ENCODE measurements around the gene PEX5L. TPM values are rescaled to one million over a fixed set of nuclear protein-coding genes. Genes with fewer than 3 reads are reported as not detected.
A peak's percentile ranks its signal among the peaks of the same experiment; 100 is the strongest.

PEX5L gene
- total and polyA plus RNA-seq, 2 experiments from 2014 or later: 6.3 to 7.0 TPM

DNA sequence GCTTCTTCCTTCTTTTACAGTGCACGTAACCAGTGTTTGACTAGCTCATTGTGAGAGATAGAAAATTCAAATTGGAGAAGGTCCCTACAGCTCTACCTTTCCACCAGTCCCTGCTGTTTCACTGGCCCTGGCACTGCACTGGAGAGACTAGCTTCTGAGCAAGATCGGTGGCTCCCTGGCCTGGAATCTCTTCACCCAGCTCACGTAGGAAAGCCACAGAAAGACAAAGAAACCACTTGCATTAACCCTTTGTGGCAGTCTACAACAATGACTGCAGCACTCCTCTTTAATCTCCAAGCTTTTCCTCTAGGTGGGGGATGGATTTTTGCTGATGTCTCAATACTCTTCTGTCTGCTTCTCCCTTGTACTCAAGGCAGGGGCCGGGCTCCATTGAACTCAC is 155.9 kb downstream of the PEX5L start:
- peak overlapping the region; percentile 34; the same call in 1 of the 2 replicates for H3K4me2 ChIP-seq
- no peaks in the 10 kb centered on the region for H3K9me2 ChIP-seq (ENCODE audit: insufficient read depth)
- H3K4me1 Mint-ChIP-seq: peaks cover 32% of the 10 kb centered on the region
- H3K27me3 ChIP-seq (ENCODE audit: insufficient read depth): no peaks in the 10 kb centered on the region
- H3K4me3 ChIP-seq: no peak overlapping the region
- TF ChIP-seq POLR2AphosphoS5 (IDR thresholded peaks at IDR 0.05; ENCODE audit: low read depth) (no peak), STAT1 (IDR thresholded peaks at IDR 0.05; ENCODE audit: unreplicated experiment) (no peak), NANOG (IDR thresholded peaks at IDR 0.05; ENCODE audit: borderline replicate concordance) (no peak), EZH2 (IDR thresholded peaks at IDR 0.05; ENCODE audit: low read depth, unreplicated experiment) (no peak), EZH2phosphoT487 (IDR thresholded peaks at IDR 0.05; ENCODE audit: unreplicated experiment) (no peak), JUNB (IDR thresholded peaks at IDR 0.05; ENCODE audit: unreplicated experiment) (no peak)
- TF ChIP-seq, protein P1, sequence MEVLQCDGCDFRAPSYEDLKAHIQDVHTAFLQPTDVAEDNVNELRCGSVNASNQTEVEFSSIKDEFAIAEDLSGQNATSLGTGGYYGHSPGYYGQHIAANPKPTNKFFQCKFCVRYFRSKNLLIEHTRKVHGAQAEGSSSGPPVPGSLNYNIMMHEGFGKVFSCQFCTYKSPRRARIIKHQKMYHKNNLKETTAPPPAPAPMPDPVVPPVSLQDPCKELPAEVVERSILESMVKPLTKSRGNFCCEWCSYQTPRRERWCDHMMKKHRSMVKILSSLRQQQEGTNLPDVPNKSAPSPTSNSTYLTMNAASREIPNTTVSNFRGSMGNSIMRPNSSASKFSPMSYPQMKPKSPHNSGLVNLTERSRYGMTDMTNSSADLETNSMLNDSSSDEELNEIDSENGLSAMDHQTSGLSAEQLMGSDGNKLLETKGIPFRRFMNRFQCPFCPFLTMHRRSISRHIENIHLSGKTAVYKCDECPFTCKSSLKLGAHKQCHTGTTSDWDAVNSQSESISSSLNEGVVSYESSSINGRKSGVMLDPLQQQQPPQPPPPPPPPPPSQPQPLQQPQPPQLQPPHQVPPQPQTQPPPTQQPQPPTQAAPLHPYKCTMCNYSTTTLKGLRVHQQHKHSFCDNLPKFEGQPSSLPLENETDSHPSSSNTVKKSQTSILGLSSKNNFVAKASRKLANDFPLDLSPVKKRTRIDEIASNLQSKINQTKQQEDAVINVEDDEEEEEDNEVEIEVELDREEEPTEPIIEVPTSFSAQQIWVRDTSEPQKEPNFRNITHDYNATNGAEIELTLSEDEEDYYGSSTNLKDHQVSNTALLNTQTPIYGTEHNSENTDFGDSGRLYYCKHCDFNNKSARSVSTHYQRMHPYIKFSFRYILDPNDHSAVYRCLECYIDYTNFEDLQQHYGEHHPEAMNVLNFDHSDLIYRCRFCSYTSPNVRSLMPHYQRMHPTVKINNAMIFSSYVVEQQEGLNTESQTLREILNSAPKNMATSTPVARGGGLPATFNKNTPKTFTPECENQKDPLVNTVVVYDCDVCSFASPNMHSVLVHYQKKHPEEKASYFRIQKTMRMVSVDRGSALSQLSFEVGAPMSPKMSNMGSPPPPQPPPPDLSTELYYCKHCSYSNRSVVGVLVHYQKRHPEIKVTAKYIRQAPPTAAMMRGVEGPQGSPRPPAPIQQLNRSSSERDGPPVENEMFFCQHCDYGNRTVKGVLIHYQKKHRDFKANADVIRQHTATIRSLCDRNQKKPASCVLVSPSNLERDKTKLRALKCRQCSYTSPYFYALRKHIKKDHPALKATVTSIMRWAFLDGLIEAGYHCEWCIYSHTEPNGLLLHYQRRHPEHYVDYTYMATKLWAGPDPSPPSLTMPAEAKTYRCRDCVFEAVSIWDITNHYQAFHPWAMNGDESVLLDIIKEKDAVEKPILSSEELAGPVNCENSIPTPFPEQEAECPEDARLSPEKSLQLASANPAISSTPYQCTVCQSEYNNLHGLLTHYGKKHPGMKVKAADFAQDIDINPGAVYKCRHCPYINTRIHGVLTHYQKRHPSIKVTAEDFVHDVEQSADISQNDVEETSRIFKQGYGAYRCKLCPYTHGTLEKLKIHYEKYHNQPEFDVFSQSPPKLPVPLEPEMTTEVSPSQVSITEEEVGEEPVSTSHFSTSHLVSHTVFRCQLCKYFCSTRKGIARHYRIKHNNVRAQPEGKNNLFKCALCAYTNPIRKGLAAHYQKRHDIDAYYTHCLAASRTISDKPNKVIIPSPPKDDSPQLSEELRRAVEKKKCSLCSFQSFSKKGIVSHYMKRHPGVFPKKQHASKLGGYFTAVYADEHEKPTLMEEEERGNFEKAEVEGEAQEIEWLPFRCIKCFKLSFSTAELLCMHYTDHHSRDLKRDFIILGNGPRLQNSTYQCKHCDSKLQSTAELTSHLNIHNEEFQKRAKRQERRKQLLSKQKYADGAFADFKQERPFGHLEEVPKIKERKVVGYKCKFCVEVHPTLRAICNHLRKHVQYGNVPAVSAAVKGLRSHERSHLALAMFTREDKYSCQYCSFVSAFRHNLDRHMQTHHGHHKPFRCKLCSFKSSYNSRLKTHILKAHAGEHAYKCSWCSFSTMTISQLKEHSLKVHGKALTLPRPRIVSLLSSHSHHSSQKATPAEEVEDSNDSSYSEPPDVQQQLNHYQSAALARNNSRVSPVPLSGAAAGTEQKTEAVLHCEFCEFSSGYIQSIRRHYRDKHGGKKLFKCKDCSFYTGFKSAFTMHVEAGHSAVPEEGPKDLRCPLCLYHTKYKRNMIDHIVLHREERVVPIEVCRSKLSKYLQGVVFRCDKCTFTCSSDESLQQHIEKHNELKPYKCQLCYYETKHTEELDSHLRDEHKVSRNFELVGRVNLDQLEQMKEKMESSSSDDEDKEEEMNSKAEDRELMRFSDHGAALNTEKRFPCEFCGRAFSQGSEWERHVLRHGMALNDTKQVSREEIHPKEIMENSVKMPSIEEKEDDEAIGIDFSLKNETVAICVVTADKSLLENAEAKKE (CRISPR knock-in tag; IDR thresholded peaks at IDR 0.05): peak; percentile 89
- TF ChIP-seq, protein P2, sequence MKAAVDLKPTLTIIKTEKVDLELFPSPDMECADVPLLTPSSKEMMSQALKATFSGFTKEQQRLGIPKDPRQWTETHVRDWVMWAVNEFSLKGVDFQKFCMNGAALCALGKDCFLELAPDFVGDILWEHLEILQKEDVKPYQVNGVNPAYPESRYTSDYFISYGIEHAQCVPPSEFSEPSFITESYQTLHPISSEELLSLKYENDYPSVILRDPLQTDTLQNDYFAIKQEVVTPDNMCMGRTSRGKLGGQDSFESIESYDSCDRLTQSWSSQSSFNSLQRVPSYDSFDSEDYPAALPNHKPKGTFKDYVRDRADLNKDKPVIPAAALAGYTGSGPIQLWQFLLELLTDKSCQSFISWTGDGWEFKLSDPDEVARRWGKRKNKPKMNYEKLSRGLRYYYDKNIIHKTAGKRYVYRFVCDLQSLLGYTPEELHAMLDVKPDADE (IDR thresholded peaks at IDR 0.05): no peak
- TF ChIP-seq, protein P3, sequence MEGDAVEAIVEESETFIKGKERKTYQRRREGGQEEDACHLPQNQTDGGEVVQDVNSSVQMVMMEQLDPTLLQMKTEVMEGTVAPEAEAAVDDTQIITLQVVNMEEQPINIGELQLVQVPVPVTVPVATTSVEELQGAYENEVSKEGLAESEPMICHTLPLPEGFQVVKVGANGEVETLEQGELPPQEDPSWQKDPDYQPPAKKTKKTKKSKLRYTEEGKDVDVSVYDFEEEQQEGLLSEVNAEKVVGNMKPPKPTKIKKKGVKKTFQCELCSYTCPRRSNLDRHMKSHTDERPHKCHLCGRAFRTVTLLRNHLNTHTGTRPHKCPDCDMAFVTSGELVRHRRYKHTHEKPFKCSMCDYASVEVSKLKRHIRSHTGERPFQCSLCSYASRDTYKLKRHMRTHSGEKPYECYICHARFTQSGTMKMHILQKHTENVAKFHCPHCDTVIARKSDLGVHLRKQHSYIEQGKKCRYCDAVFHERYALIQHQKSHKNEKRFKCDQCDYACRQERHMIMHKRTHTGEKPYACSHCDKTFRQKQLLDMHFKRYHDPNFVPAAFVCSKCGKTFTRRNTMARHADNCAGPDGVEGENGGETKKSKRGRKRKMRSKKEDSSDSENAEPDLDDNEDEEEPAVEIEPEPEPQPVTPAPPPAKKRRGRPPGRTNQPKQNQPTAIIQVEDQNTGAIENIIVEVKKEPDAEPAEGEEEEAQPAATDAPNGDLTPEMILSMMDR (conservative IDR thresholded peaks at IDR 0.05; ENCODE audit: low read depth in 2 of 2): no peak
- peaks cover 2% of the 10 kb centered on the region for H3K27me3 Mint-ChIP-seq (ENCODE audit: insufficient read depth, low read depth, poor library complexity)
- DNase-seq (ENCODE audit: low spot score): peak; percentile 61
- H3K36me3 ChIP-seq (ENCODE audit: insufficient read depth): no peaks in the 10 kb centered on the region
- H2AFZ ChIP-seq: no peak overlapping the region
- H3K27ac Mint-ChIP-seq: peak overlapping the region; percentile 92
- no peak overlapping the region for H3K27ac ChIP-seq (ENCODE audit: low read depth)
- H3K4me3 Mint-ChIP-seq: no peak overlapping the region
- no peaks in the 10 kb centered on the region for H3K36me3 Mint-ChIP-seq (ENCODE audit: low read depth)
- no peaks in the 10 kb centered on the region for H4K20me1 ChIP-seq (replicated peaks; ENCODE audit: insufficient read depth)
- no peaks in the 10 kb centered on the region for H3K79me2 ChIP-seq (replicated peaks; ENCODE audit: insufficient read depth)
- no peaks in the 10 kb centered on the region for H3K9me3 Mint-ChIP-seq
- no peaks in the 10 kb centered on the region for H3F3A ChIP-seq (replicated peaks; ENCODE audit: low read depth)
- peaks cover 18% of the 10 kb centered on the region; the same call in 1 of the 2 replicates for H3K4me1 ChIP-seq (ENCODE audit: insufficient read depth)
- peak; percentile 62 for ATAC-seq
